Coronary artery (tissue), 2 donors: ENCODE results near the gene BRPF1.

Experiments
- DNase-seq: peaks from one replicate; pipeline ENCODE4 v3.0.0-alpha.2; 2017; ENCODE audit warnings: low spot score
- H3K27ac ChIP-seq, 2 donors: fragments of 200-600 bp; sonication (generic); one replicate each; pipeline ENCODE4 v1.5.1; 2016 to 2019
- H3K4me3 ChIP-seq: fragments of 200-600 bp; sonication (generic); 2 replicates; pipeline ENCODE4 v1.5.1; 2016; ENCODE audit warnings: mild to moderate bottlenecking, moderate library complexity
- TF ChIP-seq, protein P1 (sequence below): fragments of 200-600 bp; sonication (generic); IDR thresholded peaks from one replicate; pipeline ENCODE4 v1.5.1; 2019; ENCODE audit warnings: antibody characterized with exemption

Gene BRPF1

DNA sequence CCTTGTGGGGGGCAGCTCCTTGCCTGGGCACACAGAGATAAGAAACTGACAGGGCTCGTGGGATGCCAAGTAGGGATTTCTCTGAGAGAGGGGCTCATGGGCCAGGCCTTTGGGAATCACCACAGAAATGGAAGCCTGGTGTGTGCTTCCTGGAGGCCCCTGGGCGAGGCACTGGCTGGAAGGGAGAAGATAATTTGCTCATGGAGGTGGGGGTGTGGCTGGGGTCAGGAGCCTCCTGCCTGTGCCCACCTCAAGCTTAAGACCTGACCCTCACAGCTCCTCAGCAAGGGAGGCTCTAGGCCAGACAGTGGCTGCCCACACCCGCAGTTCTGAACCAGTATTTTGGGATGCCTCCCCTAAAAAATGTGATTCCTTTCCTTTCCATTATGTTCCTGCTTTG lies 44.8 kb upstream of the BRPF1 start:
- H3K27ac ChIP-seq: no peak overlapping the region
- no peak overlapping the region for H3K4me3 ChIP-seq
- TF ChIP-seq, protein P1, sequence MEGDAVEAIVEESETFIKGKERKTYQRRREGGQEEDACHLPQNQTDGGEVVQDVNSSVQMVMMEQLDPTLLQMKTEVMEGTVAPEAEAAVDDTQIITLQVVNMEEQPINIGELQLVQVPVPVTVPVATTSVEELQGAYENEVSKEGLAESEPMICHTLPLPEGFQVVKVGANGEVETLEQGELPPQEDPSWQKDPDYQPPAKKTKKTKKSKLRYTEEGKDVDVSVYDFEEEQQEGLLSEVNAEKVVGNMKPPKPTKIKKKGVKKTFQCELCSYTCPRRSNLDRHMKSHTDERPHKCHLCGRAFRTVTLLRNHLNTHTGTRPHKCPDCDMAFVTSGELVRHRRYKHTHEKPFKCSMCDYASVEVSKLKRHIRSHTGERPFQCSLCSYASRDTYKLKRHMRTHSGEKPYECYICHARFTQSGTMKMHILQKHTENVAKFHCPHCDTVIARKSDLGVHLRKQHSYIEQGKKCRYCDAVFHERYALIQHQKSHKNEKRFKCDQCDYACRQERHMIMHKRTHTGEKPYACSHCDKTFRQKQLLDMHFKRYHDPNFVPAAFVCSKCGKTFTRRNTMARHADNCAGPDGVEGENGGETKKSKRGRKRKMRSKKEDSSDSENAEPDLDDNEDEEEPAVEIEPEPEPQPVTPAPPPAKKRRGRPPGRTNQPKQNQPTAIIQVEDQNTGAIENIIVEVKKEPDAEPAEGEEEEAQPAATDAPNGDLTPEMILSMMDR: no peak
- no peak for DNase-seq

DNA sequence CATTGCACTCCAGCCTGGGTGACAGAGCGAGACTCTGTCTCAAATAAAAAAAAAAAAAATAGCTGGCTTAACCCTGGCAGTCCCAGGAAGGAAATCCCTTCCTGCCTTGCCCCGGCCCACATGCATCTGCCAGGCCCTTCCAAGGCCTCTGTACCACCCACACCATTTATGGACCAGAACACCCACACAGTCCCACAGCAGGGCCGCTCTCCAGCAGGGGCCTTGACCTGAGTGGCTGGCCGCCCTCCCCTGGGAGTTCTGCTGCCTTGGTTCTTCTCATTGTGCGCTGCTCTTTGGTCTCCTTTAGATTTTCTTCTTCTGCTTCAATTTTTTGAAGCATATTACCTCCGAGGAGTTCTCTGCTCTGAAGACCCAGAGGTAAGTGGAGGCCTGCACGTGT lies 44.0 kb upstream of the BRPF1 start:
- DNase-seq: no peak
- TF ChIP-seq, protein P1: no peak
- Histone ChIP-seq H3K4me3 (no peak overlapping the region), H3K27ac (no peak overlapping the region)

DNA sequence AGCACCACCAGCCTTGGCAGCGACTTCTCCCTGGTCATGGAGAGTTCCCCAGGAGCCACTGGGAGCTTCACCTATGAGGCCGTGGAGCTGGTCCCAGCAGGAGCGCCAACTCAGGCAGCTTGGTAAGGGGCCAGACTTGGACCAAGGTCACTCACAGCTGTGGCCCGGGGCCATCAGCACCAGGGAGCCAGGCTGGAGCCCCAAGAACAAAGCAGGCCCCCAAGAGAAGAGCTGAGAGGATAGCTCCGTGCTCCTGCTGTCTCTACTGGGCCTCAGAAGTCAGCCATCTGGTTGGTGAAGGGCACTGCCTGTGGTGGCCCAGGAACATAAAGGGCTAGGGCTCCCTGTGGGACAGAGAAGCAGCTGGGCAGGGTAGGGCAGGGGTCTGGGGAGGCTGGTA lies 42.6 kb upstream of the BRPF1 start:
- TF ChIP-seq, protein P1: no peak
- Histone ChIP-seq H3K27ac (no peak overlapping the region), H3K4me3 (no peak overlapping the region)
- no peak for DNase-seq

DNA sequence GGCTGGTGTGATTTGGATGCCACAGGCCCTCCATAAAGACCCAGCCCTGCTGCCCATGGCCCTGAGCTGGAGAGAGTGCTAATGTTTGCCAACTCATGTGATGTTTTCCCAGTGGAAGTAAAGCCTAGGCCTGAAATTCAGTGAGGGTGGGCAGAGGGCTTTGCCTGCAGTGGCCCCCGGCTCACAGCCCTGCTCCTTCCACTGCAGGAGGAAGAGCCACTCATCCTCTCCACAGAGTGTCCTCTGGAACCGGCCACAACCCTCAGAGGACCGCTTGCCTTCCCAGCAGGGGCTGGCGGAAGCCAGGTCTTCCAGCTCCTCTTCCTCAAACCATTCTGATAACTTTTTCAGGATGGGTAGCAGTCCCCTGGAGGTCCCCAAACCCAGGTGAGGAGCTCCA lies 41.8 kb upstream of the BRPF1 start:
- no peak overlapping the region for H3K27ac ChIP-seq
- no peak for DNase-seq
- H3K4me3 ChIP-seq: no peak overlapping the region
- TF ChIP-seq, protein P1: no peak

DNA sequence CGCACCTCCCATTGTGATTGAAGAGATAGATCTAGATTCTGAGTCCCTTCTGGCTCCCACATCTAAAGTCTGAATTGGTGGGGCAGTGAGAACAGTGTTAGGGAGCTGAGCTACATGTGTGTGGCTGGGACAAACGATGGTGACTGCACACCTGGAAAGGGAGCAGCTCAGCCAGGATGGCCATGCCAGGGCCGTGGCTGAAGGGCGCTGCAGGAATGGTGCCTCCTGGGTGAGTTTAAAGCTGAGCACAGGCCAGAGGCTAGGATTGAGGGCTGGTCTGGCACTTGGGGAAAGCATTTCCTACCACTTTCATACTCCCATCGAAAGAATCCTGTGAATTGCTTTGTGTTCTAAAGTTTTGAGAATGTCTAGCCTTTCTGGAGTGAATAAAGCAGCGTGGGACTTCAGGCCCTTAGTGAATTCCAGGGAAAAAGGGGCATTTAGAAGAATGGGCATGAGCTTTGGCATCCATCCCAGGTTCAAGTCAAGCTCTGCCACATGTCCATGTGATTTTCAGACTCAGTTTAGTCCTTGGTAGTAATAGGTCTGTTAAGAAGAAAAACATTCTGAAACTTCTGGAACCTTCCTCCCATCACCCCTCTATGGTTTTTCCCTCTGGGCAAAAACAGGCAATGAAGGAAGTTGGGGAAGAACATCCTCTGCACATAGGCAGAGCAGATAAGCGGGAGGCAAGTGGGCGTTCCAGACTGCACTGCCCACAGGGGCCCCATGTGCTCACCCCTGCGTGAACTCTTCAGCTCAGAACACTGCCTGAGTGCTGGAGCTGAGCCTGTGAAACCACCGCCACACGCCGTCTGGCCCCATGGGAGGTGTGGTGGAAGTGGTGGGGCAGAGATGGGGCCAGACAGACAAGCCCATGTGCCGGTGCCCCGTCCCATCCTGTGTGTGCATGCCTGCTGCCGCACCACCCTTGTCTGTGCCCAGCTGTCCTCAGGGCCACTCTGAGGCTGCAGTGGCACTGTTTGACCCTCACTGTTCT lies 40.8 kb upstream of the BRPF1 start:
- TF ChIP-seq, protein P1: no peak
- no peak overlapping the region for H3K27ac ChIP-seq
- H3K4me3 ChIP-seq: no peak overlapping the region
- DNase-seq: no peak

DNA sequence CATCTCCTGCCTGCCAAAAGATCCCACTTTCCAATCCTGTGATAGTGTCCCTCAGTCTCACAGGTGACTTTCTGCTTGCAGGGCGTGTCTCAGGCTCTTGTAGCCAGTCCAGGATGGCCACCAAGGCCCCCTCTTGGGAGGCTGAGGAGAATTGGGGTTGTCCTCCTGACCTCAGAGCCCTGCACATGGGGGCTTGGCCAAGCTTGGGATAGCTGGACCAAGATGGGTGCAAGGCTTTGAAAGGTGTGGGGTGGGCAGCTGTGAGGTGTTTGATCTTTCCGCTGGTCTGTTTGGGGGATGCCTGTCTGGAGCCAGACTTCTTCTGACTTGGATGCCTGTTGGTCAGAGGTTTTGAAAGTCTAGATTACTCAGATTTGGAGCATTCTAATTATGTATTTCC lies 39.9 kb upstream of the BRPF1 start:
- Histone ChIP-seq H3K4me3 (no peak overlapping the region), H3K27ac (no peak overlapping the region)
- TF ChIP-seq, protein P1: no peak
- DNase-seq: no peak

DNA sequence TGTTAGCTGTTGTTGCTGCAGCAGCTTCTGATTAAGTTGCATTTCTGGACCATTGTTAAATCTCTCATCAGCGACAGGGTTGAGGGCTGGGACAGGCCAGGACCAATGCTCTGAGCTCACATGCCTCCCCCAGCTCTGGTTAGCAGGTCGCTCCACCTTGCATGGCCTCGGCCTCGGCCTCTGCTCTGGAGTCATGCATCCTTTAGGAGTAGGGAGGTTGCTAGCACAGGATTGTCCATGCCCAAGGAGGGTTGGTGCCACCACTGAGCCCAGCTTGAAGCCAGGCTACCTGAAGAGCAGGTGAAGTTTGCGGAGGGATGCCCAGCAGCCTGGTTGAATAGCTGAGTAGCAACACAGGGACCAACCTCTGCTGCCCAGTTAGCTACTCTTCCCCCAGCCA lies 39.1 kb upstream of the BRPF1 start:
- DNase-seq: no peak
- H3K27ac ChIP-seq: no peak overlapping the region
- H3K4me3 ChIP-seq: no peak overlapping the region
- TF ChIP-seq, protein P1: no peak
